PC-9 (cell line): ENCODE data around the gene C1orf94.

Experiments
- CTCF ChIP-seq: fragments of 200-600 bp; sonication (generic); conservative IDR thresholded peaks from 2 replicates; pipeline ENCODE4 v1.6.1; 2017; ENCODE audit warnings: mixed run types, antibody characterized with exemption, mild to moderate bottlenecking, moderate library complexity
- EZH2 ChIP-seq: fragments of 200-600 bp; sonication (generic); IDR thresholded peaks from 2 replicates; pipeline ENCODE4 v1.8.0; 2017; ENCODE audit warnings: antibody characterized with exemption, low read depth

GRCh38 chr1:34267326-34267725 is 90.6 kb downstream of the C1orf94 start:
- TF ChIP-seq CTCF: no peak
- TF ChIP-seq EZH2: no peak
